ENCODE data around the gene FHAD1.
"Not testable (repeated sequence)": the region's sequence is repeated elsewhere in the genome, so short reads cannot be mapped to it uniquely, and the experiment has no call there.

FHAD1 gene

DNA sequence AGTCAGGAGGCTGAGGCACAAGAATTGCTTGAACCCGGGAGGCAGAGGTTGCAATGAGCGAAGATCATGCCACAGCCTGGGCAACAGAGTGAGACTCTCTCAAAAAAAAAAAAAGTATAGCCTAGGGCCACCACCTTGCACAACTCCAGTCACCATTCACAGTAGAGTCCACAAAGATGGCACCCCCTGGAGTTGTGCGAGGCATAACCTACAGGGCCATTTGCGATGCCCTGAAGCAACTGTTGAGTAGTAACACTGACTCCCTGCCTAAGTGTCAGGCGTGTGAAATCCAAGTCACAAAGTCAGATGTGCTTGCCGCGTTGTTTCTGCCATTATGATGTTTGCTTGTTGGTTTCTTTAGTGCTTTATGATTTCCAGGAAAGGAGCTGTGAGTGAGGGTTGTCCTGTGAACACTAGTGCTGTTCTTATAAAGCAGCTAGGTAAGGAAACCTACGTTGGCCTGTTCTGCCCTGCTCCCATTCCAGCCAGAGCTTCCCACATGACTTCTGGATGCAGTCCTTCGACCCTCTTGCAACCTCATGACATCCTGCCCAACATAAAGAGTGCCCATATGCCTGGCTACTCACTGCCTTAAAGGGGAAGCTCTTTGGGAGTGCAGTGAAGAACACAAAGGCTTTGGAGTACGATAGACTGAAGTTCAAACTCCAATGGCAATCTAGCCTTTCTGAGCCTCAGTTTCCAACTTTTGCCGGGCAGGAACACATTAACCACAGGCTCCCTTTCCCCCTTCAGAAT, 29.8 kb downstream of the FHAD1 start:
- no peak for DNase-seq (ENCODE audit: low read depth in 3 of 3)

GRCh38 chr1:15277447-15277838, 30.4 kb downstream of the FHAD1 start:
- no peak for DNase-seq (ENCODE audit: low read depth in 3 of 3)

GRCh38 chr1:15277933-15278332, 30.9 kb downstream of the FHAD1 start:
- no peak for DNase-seq (ENCODE audit: low read depth in 3 of 3)

- no peak for DNase-seq (ENCODE audit: low read depth in 3 of 3)
These were observed 32.7 kb downstream of the FHAD1 start for GRCh38 chr1:15279576-15280230.

- DNase-seq (ENCODE audit: low read depth in 3 of 3) = no peak
These were observed 33.4 kb downstream of the FHAD1 start for GRCh38 chr1:15280416-15280815.

GRCh38 chr1:15282038-15282437, 35.0 kb downstream of the FHAD1 start:
- DNase-seq (ENCODE audit: low read depth in 3 of 3) = no peak

- DNase-seq (ENCODE audit: low read depth in 3 of 3) = no peak
These were observed 35.9 kb downstream of the FHAD1 start for GRCh38 chr1:15282810-15283474.

- DNase-seq (ENCODE audit: low read depth in 3 of 3) = no peak
These were observed 36.5 kb downstream of the FHAD1 start for GRCh38 chr1:15283526-15283925.

GRCh38 chr1:15286452-15286851, 39.4 kb downstream of the FHAD1 start:
- DNase-seq (ENCODE audit: low read depth in 3 of 3) = no peak

DNA sequence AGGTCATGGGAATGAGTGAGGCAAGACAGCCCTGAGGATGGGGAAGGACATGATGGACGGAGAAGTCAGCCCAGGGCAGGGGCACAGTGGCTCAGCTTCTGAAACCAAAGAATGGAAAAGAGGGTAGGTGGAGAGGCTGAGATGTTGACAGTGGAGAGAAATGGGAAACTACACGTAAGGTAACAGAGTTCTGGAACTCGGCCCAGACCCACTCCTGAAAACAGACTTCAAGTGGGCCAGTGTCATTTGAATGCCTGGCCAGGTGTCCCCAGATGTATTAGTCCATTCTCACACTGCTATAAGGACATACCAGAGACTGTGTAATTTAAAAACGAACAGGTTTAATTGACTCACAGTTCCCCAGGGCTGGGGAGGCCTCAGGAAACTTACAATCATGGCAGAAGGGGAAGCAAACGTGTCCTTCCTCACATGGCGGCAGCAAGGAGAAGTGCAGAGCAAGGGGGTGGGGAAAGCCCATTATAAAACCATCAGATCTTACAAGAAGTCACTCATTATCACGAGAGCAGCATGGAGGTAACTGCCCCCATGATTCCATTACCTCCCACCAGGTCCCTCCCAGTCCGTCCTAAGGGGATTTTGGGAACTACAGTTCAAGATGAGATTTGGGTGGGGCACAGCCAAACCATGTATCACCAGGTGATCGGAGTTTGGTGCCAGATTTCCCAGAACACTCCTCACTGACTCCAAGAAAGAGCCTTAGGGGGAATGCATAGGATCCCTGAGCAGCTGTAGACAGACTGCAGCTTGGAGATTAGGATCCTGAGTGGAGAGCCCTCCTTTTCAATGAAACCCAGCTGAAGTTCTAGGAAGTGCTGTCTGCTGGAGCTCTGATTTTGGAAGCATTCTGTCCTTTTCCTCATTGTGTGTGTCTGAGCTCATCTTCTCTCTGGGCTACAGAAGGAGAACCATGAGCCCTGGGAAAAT, 40.3 kb downstream of the FHAD1 start:
- no peak for DNase-seq (ENCODE audit: low read depth in 3 of 3)

GRCh38 chr1:15288173-15288926, 41.3 kb downstream of the FHAD1 start:
- DNase-seq (ENCODE audit: low read depth in 3 of 3) = no peak

DNA sequence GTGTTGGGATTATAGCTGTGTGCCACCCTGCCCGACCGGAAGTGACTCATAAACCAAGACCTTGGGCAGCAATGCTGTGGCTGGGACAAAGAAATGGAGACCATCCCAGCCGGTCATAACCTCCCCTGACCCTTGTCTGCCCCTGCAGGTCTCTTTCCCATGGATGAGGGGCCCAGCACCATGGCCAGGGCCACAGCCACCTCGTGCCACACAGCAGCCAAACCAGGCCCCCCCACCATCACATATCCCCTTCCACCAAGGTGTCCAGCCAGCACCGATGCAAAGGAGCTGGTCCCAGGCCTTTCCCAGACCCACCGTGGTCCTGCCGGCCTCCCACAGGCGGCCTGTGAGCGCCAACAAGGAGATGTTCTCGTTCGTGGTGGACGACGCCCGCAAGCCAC, 42.2 kb downstream of the FHAD1 start:
- no peak for DNase-seq (ENCODE audit: low read depth in 3 of 3)

GRCh38 chr1:15290382-15290781, 43.4 kb downstream of the FHAD1 start:
- DNase-seq (ENCODE audit: low read depth in 3 of 3) = peak in 1 of 3 experiments; percentile 2

GRCh38 chr1:15295696-15296095, 48.7 kb downstream of the FHAD1 start:
- no peak for DNase-seq (ENCODE audit: low read depth in 3 of 3)

DNA sequence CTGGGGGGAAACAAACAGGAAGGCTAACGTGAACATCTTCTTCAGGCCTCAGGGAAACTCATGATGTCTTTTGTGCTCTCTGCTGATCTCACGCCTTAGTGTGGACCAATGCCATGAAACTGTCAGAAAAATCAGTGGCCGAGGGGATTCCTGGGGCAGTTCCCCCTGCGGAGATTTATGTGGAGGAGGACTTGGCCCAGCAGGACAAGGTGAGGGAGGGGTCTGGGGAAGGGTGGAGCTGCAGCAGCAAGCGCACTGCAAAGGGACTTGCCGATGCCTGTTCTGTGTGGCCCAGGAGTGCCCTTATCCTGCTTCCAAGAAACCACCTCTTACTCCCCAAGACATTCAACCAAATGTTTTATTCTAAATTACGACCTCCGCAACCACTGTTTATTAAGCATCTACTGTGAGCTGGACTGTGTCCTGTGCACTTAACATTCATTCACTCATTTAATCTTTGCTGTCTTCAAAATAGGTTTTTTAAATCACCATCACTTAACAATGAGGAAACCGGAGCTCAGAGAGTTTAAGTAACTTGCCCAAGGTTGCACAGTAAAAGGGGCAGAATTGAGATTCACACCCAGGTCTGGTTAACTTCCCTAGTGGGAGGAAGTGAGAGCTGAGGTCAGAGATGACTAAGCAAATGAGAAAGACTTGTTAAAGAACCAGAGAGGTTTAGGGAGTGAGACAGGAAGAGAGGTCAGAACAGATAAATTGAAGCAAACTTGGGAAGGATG, 49.7 kb downstream of the FHAD1 start:
- DNase-seq (ENCODE audit: low read depth in 3 of 3) = no peak

DNA sequence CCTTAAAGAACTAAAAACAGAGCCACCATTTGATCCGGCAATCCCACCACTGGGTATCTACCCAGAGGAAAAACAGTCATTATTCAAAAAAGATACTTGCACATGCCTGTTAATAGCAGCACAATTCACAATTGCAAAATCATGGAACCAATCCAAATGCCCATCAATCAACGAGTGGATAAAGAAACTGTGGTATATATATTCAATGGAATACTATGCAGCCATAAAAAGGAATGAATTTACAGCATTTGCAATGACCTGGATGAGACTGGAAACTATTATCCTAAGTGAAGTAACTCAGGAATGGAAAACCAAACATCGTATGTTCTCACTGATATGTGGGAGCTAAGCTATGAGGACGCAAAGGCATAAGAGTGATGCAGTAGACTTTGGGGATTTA, 51.0 kb downstream of the FHAD1 start:
- DNase-seq (ENCODE audit: low read depth in 3 of 3) = not testable (repeated sequence)

GRCh38 chr1:15299179-15299578, 52.2 kb downstream of the FHAD1 start:
- no peak for DNase-seq (ENCODE audit: low read depth in 3 of 3)

DNA sequence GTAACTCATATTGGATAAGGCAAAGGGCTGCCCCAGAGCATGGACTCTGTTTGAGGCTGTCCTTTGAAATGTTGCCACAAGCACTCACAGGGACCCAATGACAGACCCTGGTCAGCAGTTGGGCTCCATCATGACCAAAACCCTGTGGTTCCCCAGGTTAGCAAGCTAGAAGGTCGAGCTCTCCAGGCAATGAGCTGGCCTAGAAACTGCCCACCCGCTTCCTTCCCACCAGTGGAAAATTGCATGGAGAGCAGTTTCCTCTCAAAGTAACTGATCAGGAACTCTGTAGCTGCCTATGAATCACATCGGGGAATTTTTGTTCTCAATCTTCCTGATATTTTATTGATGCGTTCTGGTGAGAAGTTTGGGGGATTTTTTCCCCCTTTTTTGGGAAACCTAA, 52.8 kb downstream of the FHAD1 start:
- no peak for DNase-seq (ENCODE audit: low read depth in 3 of 3)

DNA sequence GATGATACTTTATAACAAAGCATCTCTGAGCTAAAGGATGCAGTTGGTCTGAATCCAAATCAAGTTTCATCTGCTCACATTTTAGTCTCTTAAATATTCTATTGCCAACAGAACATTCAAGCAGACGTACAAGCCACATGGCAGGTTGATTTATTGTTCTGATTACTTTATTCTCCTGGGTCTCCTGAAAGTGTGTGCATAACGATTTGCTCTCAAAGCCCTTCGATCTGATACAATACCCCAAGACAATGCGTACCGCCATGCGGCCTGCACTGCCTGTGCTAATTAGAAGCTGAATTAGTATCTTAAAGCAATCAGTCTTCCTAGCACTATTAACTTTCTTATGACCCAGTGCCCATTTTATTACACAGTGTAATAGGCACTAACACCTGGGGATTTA, 56.9 kb downstream of the FHAD1 start:
- DNase-seq (ENCODE audit: low read depth in 3 of 3) = no peak

DNA sequence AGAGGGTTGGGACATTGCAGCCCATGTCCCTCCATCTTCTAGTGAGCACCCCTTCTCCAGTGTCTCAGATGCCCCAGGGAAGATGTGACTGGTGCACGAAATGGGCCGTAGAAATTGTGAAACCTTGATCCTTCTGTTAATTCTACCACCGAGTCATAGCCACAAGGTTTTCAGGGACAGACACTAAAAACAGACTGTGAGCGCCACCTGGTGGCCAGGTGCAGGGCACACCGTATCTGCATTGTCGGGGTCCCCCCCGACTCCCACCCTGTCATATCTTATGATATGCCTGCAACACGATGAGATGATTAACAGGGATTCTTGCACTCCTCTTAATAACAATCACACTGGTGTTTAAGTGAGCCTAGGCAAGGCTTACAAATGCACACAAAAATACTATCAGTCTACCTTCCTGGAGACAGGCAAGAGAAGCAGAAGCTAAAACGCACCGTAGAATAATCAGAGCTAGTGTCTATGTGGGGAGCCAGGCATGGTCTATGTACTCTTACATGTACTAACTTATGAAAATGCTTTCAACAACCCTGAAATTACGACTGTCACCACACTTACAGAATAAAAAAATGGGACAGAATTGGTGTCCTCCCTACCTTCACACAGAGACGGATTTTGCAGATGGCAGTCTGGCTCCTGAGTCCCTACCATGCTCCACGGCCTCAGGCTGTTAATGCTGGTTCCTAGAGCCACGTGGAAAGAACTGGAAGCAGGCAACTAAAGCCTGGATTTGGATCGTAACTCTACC, 57.9 kb downstream of the FHAD1 start:
- peak; percentile 33 to 69 (median 52) for DNase-seq (ENCODE audit: low read depth in 3 of 3)
